ENCODE results near the gene DUSP2.

The DUSP2 gene

DNA sequence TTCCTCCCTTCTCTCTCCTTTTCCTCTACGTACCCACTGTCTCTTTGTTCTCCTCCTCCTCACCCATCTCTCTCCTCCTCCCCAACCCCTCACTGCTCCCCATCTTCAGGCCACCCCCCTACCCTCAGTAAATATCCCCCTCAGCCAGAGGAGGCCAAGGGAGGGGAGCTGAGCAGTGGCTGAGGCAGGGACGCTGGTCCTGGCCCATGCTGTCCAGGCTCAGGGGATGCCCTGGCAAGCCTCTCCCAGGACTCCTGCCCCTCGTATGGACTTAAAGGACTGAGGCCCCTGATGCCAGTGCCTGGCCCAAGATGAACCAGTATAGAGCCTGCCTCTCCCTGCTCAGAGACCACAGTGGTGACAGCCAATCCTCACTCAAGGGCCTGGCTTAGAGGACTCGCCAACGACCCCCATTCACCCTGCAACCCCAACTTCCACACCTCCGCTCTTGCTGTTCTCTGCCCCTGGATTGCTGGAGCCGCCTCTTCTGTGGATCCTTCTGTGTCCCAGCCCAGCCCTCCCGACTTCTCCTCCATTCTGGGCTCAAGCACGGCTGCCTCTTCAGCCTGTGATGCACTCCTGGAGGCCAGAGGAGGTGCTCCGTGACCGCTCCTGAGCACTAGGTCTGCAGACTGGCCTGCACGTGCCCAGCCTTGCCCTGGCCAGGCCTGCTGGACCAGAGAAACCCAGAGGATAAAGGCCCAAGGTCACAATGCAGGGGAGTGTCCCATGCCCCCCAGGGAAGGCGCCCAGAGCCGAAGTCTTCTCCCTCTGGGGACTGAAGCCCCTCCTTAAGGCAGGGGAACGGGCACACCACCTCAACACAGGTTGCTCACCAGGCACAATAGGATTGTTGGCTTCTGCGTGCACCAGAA is 9.5 kb upstream of the DUSP2 start:
- Mint-ChIP-seq H3K4me1 (peaks cover 100% of the 10 kb centered on the region), H3K4me3 (no peak overlapping the region), H3K27ac (no peak overlapping the region), H3K27me3 (no peaks in the 10 kb centered on the region), H3K9me3 (no peaks in the 10 kb centered on the region)
- ATAC-seq (no peak), DNase-seq (peak; percentile 3 to 9)

DNA sequence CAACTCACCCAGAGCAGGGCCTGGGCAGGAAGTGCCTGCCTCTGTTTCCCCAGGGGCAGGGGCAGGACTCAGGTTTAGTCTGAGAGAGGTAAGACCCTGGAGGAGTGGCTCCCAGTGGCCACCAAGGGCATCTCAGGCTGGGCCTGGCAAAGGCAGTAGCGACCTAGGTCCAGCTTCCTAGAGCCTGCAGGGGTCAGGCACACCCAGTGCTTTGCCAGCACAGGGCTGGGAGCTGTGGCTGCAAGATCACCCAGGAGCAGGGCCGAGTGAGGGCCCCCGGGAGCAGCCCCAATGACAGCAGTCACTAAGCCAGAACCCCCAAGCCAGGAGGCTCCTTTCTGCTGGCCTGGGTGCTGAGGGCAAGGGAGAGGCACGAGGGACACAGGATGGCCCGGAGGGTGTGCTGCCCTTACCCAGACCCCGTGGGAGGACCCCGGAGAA is 8.8 kb upstream of the DUSP2 start:
- DNase-seq (peak; percentile 19 to 27), ATAC-seq (no peak)
- Mint-ChIP-seq H3K4me3 (no peak overlapping the region), H3K4me1 (peaks cover 100% of the 10 kb centered on the region), H3K27ac (no peak overlapping the region), H3K9me3 (no peaks in the 10 kb centered on the region), H3K27me3 (no peaks in the 10 kb centered on the region)

DNA sequence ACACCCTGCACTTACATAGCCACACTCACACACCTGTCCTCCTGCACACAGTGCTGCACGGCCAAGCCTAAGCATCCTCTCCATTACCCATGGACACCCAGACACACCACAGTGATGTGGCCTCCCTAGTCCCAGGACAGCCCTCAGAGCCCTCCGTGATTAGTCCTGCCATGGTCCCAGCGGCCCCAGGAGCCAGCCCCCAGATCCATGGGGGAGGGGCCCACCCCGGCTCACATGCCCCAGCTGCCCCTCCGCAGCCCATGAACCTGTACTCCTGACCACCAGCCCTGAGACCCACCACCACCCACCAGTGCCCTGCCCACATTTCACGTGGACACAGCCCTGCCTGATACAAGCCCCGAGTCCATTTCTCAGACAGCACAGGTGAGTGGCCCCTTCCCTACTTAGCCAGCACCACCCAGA is 8.1 kb upstream of the DUSP2 start:
- Mint-ChIP-seq H3K27ac (no peak overlapping the region), H3K4me3 (no peak overlapping the region), H3K9me3 (no peaks in the 10 kb centered on the region), H3K4me1 (peaks cover 100% of the 10 kb centered on the region), H3K27me3 (no peaks in the 10 kb centered on the region)
- DNase-seq (peak in 1 of 2 donors; percentile 8), ATAC-seq (no peak)

DNA sequence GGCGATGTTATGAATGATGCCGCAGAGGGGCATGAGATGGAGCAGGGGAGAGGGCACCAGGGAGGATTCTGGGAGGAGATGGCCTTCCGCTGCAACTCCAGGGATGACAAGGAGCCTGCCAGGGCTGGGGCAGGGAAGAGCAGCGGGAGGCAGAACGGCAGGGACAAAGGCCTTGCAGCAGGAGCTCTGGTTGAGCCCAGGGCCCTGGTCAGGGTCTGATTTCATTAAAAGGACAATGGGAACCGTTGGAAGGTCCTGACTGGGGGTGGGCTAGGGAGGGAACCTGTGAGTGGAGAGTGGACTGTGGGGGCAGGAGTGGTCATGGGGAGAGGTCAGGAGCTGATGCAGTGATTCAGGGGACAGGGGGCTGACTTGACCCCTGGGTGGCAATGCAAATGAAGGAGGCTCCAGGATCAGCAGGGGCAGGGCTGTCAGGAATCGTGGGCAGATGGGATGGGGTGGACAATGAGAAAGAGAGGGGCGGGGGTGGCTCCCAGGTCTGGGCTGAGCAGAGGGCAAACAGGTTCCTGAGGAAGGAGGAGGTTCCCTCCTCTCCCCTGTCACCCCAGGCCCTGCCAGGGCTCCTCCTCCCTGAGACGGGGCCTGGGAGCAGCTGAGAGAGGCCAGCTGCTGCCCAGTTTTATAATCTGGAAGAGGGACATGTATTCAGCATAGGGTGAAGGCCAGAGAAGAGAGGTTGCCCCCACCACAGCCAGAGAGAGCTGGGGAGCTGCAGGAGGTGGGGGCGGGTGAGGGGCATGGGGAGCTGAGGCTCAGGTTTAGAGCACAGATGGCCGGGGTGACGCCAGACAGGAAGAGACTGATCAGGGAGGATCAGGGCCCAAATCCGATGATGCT is 7.3 kb upstream of the DUSP2 start:
- H3K27ac Mint-ChIP-seq = peak overlapping the region in 1 of 2 donors; percentile 9
- ATAC-seq (no peak), DNase-seq (peak; percentile 2 to 11)
- H3K9me3 Mint-ChIP-seq = no peaks in the 10 kb centered on the region
- H3K4me1 Mint-ChIP-seq = peaks cover 100% of the 10 kb centered on the region
- peak overlapping the region in 1 of 2 donors; percentile 24 for H3K4me3 Mint-ChIP-seq
- H3K27me3 Mint-ChIP-seq = no peaks in the 10 kb centered on the region

DNA sequence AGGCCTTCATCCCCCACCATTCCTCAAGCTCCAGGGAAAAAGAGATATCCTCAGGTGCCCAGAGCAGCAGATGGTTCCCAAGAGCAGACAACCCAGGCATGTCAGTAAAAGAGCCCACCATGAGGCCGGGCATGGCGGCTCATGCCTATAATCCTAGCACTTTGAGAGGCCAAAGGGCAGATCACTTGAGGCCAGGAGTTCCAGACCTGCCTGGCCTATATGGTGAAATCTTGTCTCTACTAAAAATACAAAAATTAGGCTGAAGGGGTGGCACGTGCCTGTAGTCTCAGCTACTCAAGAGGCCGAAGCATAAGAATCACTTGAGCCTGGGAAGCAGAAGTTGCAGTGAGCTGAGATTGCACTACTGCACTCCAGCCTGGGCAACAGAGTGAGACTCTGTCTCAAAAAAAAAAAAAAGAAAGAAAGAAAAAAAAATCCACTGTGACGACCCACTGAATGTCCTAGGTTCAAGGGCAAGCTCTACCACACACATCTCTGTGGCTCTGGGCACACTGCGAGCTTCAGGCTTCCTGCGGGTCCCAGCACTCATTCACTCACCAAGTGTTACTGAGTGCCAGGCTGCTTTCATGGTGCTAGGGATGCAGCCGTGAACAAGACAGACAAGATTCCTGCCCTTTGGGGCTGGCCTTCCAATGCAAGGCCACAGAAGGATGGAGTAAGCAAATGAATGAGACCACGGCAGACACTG is 6.5 kb upstream of the DUSP2 start:
- ATAC-seq (no peak), DNase-seq (peak in 1 of 2 donors; percentile 1)
- peaks cover 100% of the 10 kb centered on the region for H3K4me1 Mint-ChIP-seq
- H3K27me3 Mint-ChIP-seq = no peaks in the 10 kb centered on the region
- H3K4me3 Mint-ChIP-seq = peak overlapping the region in 1 of 2 donors; percentile 24
- peak overlapping the region; percentile 9 to 77 for H3K27ac Mint-ChIP-seq
- H3K9me3 Mint-ChIP-seq = no peaks in the 10 kb centered on the region

DNA sequence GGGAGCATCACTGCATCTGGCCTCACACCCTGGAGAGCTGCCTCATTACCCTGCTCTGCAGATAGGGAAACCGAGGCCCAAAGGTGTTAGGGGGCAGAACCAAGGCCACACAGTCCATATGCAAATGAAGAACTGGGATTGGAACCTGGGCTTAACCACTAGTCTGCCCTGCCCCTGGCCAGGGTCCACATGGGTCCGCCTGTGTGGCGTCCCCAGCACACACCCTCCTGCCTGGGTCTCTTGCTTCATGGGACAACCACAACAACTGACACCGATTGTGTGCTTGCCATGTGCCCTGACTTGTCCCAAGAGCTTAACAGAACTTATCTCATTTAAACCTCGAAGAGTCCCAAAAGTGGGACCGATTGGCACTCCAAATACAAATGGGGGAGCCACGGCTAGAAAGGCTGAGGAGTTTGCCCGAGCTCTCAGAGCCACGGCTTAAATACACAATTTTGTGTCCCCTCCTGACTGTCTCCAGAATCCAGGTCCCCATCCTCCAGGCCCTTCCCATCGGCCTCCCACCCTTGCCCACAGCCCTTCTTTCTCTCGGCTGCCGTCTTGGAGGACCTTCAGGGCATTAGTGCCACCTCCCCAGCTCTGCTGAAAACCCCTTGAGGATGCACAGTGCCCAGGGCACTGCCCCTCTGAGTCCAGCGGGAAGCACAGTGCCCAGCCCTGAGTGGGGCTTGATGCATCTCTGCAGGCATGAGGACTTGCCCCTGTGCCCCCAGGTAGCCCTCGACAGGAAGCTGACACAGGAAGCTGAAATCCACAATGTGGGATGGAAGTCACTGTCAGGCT is 5.8 kb upstream of the DUSP2 start:
- peak overlapping the region in 1 of 2 donors; percentile 77 for H3K27ac Mint-ChIP-seq
- no peaks in the 10 kb centered on the region for H3K9me3 Mint-ChIP-seq
- ATAC-seq (no peak), DNase-seq (peak in 1 of 2 donors; percentile 8)
- no peak overlapping the region for H3K4me3 Mint-ChIP-seq
- H3K27me3 Mint-ChIP-seq = no peaks in the 10 kb centered on the region
- H3K4me1 Mint-ChIP-seq = peaks cover 100% of the 10 kb centered on the region

DNA sequence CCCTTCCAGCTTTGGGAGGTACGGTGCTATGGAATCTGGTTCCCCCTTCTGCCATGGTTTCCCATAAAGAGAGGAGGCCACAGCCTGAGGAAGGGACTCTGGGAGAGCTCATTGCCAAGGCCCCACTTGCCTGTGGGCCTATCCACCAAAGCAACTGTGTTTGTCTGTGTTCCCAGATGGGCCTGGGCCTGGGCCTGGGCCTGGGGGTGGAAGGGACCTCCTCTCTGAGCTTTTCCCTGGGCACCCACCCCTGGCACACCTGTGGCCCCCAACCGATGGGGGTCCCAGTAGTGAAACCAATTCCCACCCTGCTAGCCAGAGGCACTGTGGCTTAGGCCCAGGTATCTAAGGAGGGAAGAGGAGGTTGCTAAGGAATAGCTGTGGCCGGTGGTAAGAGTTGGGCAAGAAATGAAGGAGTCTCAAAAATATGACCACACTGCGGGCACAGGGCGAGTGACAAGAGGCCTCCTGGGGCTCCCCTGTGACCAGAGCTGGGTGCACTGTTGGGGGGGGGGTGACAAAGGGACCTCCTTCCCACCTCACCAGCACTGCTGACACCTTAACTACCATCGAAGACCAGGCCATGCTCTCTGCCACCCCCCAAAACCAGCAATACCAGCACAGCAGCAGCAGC is 4.9 kb upstream of the DUSP2 start:
- DNase-seq (peak in 1 of 2 donors; percentile 2), ATAC-seq (no peak)
- Mint-ChIP-seq H3K27me3 (no peaks in the 10 kb centered on the region), H3K9me3 (no peaks in the 10 kb centered on the region), H3K4me3 (no peak overlapping the region), H3K4me1 (peaks cover 97% of the 10 kb centered on the region), H3K27ac (no peak overlapping the region)

DNA sequence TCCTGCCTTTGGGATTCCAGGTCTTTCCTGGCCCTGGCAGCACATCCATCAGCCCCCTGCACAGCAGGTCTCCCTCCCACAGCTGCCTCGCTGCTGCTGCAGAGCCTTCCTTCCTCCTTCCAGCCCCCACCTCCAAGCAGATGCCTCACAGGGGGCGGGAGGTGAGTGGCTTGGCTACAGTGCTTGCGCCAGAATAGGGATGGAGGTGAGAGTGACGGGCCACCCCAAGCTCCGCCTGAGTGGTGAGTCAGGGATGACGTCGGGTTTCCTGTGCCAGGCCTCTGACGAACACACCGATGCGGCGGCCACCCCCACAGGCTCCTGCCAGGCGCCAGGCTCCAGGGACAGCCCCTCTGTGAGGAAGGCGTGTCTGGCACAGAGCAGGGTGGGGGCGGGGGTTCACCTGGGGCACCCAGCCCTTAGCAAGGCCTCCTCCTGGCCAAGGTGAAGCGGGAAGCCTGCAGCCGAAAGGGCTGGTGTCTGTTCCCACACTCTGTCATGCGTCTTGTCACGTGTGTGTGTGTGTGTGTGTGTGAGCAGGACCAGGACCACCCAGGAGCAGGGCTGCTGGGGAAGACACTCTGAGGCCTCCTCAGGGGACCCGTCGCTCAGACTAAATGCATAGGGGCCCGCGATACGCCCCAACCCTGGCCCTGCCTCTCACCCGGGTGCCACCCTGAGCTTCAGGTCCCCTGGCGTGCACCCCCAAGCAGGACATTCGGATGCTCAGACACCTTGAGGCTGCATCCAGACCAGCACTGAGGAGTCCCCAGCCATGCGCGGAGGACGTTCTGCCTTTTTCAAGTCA is 3.4 kb upstream of the DUSP2 start:
- Mint-ChIP-seq H3K4me1 (peaks cover 81% of the 10 kb centered on the region), H3K27ac (peak overlapping the region; percentile 92 to 94), H3K4me3 (peak overlapping the region; percentile 86 to 94), H3K9me3 (no peaks in the 10 kb centered on the region), H3K27me3 (no peaks in the 10 kb centered on the region)
- ATAC-seq (peak; percentile 71), DNase-seq (peak; percentile 89 to 97)

DNA sequence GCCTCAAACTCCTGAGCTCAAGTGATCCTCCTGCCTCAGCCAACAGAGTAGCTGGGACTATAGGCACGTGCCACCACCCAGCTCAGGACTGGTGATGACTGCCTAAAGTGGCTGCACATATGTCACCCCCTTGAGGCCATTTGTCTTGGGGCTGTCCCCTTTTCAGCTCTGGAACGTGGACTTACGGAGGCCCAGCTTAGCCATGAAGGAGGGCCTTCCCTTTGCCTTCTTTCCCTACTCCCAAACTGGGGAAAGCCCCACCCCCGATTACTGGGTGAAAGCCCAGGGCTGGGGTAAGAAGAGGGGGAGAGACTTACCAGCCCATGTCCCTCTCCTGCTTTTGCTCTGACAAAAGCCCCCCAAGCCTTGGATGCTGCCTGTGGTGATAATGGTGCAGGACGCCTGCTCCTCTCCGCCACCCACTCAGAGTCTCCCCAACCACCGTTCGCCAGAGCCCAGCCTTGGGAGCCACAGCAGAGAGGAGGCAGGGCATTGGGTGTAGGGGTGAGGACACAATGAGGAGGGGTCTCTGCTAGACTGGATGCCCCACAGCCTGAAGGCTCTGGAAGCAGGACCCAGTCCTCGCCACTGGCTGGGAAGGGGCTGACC is 2.5 kb upstream of the DUSP2 start:
- DNase-seq = peak; percentile 38 to 58
- Mint-ChIP-seq H3K4me3 (peak overlapping the region; percentile 86 to 94), H3K27ac (peak overlapping the region; percentile 92 to 94), H3K9me3 (no peaks in the 10 kb centered on the region), H3K4me1 (peaks cover 76% of the 10 kb centered on the region), H3K27me3 (no peaks in the 10 kb centered on the region)
- ATAC-seq = no peak

DNA sequence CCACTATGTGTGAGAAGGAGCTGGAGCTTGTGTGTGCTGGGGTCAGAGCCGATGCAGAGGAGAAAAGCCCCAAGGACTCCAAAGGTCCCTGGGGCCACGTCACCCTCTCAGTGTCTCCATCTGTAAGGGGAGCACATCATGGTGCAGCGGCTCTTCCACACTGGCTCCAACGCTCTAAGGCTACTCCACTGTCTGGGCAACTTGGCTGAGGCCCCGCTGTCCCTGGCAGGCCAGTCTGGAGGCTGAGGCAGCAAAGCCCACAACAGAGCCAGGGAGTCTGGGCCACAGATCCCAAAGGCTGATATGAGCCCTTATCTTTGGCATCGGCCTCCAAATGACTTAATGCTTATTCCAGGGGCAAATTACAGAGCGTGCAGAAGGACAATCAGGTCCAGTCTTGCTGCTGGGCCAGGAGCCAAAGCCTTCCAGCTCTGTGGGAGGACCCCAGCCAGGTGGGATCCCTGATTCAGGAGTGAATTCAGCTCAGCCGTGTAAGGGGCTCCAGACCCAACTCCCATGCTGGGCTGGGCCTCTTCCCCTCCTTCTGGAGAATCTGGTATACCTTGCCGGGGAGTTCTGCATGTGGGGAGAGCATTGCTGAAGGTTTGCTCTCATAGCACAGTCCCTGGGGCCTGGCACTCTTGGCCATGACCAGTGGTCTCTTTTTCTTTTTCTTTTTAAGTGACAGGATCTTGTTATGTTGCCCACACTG is 1.8 kb upstream of the DUSP2 start:
- ATAC-seq = no peak
- Mint-ChIP-seq H3K4me3 (peak overlapping the region; percentile 86 to 94), H3K27me3 (no peaks in the 10 kb centered on the region), H3K27ac (peak overlapping the region; percentile 95), H3K4me1 (peaks cover 76% of the 10 kb centered on the region), H3K9me3 (no peaks in the 10 kb centered on the region)
- peak in 1 of 2 donors; percentile 35 for DNase-seq

DNA sequence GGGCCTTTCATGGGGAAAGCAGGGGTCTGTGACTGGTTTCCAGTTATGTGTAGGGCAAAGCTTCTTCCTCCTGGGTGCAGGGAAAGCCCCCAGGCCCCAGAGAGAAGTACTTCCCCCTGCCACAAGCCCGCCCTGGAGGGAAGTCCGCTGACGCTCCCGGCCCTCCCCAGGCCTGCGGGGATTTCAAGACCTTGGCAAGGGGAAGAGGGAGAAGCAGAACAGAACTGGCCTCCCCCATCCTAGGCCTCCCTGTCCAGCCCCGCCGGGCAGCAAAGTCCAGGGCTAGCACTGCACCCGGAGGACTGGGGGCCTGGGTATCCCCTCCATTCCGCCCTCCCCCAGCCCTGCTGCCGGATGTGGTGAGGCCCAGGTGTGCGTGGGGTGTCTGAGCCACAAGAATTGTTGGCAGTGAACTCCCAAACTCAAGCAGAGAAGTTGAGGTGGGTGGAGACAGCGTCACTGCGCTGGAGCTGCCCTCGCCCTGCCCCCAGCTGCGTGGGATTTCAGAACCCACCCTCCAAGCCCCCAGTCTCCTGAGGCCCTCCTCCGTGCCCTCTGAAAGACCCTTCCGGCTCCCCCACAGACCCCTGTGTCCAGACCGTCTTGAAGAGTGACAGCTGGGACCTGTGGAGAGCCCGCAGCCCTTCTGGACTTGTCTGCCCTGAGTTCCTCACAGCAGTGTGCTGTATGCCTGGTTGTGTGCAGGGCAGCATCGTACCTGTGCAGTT is 1.1 kb upstream of the DUSP2 start:
- H3K9me3 Mint-ChIP-seq = no peaks in the 10 kb centered on the region
- ATAC-seq (peak; percentile 54), DNase-seq (peak; percentile 93 to 96)
- H3K27ac Mint-ChIP-seq = peak overlapping the region; percentile 95
- H3K4me3 Mint-ChIP-seq = peak overlapping the region; percentile 86 to 94
- H3K27me3 Mint-ChIP-seq = no peaks in the 10 kb centered on the region
- peaks cover 76% of the 10 kb centered on the region for H3K4me1 Mint-ChIP-seq

DNA sequence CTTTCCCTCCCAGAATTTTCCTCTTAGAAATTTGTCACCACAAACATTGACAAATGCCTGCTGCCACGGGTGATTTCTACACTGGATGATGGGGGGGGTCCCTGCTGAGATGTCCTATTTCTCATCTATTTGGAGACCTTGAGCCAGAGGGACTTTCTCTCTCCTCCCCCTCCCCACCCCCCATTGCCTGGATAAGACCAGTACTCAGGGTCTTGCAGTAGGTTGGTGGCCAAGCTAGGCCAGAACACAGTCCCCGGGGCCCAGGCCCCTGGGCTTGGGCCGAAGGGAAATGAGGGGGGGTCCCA is 560 bp upstream of the DUSP2 start:
- Mint-ChIP-seq H3K4me3 (peak overlapping the region; percentile 86 to 94), H3K27me3 (no peaks in the 10 kb centered on the region), H3K9me3 (no peaks in the 10 kb centered on the region), H3K27ac (peak overlapping the region; percentile 95), H3K4me1 (peaks cover 76% of the 10 kb centered on the region)
- no peak for DNase-seq
- peak; percentile 6 for ATAC-seq
